PC-9 (cell line): ENCODE data around the gene PCDHGA9.
A peak's percentile ranks its signal among the peaks of the same experiment; 100 is the strongest.

Experiments used
- EZH2 ChIP-seq: fragments of 200-600 bp; sonication (generic); IDR thresholded peaks from 2 replicates; pipeline ENCODE4 v1.8.0; 2017; ENCODE audit warnings: antibody characterized with exemption, low read depth
- TF ChIP-seq, protein P1 (sequence below): fragments of 200-600 bp; sonication (generic); conservative IDR thresholded peaks from 2 replicates; pipeline ENCODE4 v1.6.1; 2017; ENCODE audit warnings: mixed run types, antibody characterized with exemption, mild to moderate bottlenecking, moderate library complexity

DNA sequence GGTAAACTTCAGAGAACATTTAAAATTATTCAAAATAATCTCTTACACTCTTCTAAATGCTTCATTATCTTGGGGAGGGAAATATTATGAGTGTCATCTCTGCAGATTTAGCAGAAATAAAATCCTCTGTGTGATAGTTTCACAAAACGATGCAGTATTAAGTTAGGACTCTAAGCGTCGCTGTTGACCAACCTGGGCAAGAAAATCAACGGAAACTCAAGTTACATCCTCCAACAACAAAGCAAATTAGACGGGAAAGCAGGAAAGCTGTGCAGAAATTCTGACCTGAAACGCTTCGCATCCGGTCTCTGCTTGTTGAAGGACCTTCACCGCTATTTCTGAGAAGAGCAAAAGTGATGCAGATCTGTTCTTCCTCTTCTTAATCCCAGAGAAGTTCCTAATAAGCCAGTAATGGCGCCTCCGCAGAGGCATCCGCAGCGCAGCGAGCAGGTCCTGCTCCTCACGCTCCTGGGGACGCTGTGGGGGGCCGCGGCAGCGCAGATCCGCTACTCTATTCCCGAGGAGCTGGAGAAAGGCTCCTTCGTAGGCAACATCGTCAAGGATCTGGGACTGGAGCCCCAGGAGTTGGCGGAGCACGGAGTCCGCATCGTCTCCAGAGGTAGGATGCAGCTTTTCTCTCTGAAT is 28.8 kb upstream of the PCDHGA9 start, which contains the start of gene PCDHGA6:
- TF ChIP-seq, protein P1, sequence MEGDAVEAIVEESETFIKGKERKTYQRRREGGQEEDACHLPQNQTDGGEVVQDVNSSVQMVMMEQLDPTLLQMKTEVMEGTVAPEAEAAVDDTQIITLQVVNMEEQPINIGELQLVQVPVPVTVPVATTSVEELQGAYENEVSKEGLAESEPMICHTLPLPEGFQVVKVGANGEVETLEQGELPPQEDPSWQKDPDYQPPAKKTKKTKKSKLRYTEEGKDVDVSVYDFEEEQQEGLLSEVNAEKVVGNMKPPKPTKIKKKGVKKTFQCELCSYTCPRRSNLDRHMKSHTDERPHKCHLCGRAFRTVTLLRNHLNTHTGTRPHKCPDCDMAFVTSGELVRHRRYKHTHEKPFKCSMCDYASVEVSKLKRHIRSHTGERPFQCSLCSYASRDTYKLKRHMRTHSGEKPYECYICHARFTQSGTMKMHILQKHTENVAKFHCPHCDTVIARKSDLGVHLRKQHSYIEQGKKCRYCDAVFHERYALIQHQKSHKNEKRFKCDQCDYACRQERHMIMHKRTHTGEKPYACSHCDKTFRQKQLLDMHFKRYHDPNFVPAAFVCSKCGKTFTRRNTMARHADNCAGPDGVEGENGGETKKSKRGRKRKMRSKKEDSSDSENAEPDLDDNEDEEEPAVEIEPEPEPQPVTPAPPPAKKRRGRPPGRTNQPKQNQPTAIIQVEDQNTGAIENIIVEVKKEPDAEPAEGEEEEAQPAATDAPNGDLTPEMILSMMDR: peak; percentile 46; the same call in 1 of the 2 replicates
- TF ChIP-seq EZH2: no peak
